A673 (cell line): ENCODE results near the gene SPON2. TPM values are rescaled to one million over a fixed set of nuclear protein-coding genes. Genes with fewer than 3 reads are reported as not detected.

Experiments used
- BruUV-seq: library from RNA; stranded (reverse); fragments of 400-500 nt; replicated peaks from 2 replicates; lab custom pipeline; 2021; lab: Mats Ljungman, UMichigan
- CTCF ChIA-PET: fragments of 300-600 bp; sonication (Branson Sonifier 250); formaldehyde crosslinking; loops from one replicate; lab custom pipeline; 2022; ENCODE audit warnings: antibody characterized with exemption; lab: Charles Lee
- POLR2A ChIA-PET: fragments of 300-600 bp; sonication (Branson Sonifier 250); formaldehyde crosslinking; loops from one replicate; lab custom pipeline; 2022; ENCODE audit warnings: antibody characterized with exemption; ENCODE audit not compliant: low non-redundant PET; lab: Charles Lee
- DNase-seq: peaks from one replicate; pipeline ENCODE4 v3.0.0-alpha.2; 2015; ENCODE audit warnings: low spot score
- H3K27ac ChIP-seq: fragments of 200-600 bp; sonication (generic); 2 replicates; pipeline ENCODE4 v1.5.1; 2016; ENCODE audit warnings: mixed run types, low read depth, mild to moderate bottlenecking, mixed read lengths, antibody characterized with exemption, low read length; ENCODE audit not compliant: poor library complexity, severe bottlenecking
- H3K27me3 ChIP-seq: fragments of 200-600 bp; sonication (generic); replicated peaks from 2 replicates; pipeline ENCODE4 v1.6.1; 2017; ENCODE audit warnings: mixed run types, low read depth, mild to moderate bottlenecking, mixed read lengths, antibody characterized with exemption, low read length; ENCODE audit not compliant: insufficient read depth, poor library complexity
- H3K36me3 ChIP-seq: fragments of 200-600 bp; sonication (generic); 2 replicates; pipeline ENCODE4 v1.6.1; 2016; ENCODE audit warnings: mixed run types, mild to moderate bottlenecking, mixed read lengths, antibody characterized with exemption, low read length; ENCODE audit not compliant: insufficient read depth, poor library complexity, severe bottlenecking
- H3K4me1 ChIP-seq: fragments of 200-600 bp; sonication (generic); 2 replicates; pipeline ENCODE4 v1.6.1; 2017; ENCODE audit warnings: mixed run types, mild to moderate bottlenecking, mixed read lengths, antibody characterized with exemption, low read length; ENCODE audit not compliant: insufficient read depth, poor library complexity, severe bottlenecking
- H3K4me3 ChIP-seq: fragments of 200-600 bp; sonication (generic); 2 replicates; pipeline ENCODE4 v1.5.1; 2016; ENCODE audit warnings: low read depth, mixed run types, mild to moderate bottlenecking, mixed read lengths, low read length; ENCODE audit not compliant: poor library complexity, severe bottlenecking
- H3K9me3 ChIP-seq: fragments of 200-600 bp; sonication (generic); 2 replicates; pipeline ENCODE4 v1.6.1; 2016; ENCODE audit warnings: mixed run types, low read depth, mild to moderate bottlenecking, mixed read lengths, antibody characterized with exemption, low read length; ENCODE audit not compliant: poor library complexity, severe bottlenecking
- EZH2 ChIP-seq: fragments of 200-600 bp; sonication (generic); IDR thresholded peaks from 2 replicates; pipeline ENCODE4 v1.6.1; 2017; ENCODE audit warnings: borderline replicate concordance, low read depth, mild to moderate bottlenecking, mixed read lengths, antibody characterized with exemption, low read length; ENCODE audit not compliant: poor library complexity, severe bottlenecking
- intact Hi-C: fragments of 100-400 bp; cut with micrococcal nuclease; formaldehyde crosslinking; loops from one replicate; pipeline ENCODE4 v1.10.0; 2022; ENCODE audit not compliant: unreplicated experiment
- total RNA-seq: library from RNA; stranded (reverse); gene quantifications from 2 replicates; pipeline ENCODE4 v1.2.3, GENCODE V29; 2021
- TF ChIP-seq, protein P1 (sequence below): fragments of 300-800, 200-600 bp; sonication (generic); conservative IDR thresholded peaks from 2 replicates; pipeline ENCODE4 v1.5.1; 2017; ENCODE audit warnings: low read depth, mild to moderate bottlenecking, antibody characterized with exemption, low read length, moderate library complexity, mixed read lengths

SPON2 gene
- total RNA-seq, 1 experiment from 2014 or later = 2.3 TPM

DNA sequence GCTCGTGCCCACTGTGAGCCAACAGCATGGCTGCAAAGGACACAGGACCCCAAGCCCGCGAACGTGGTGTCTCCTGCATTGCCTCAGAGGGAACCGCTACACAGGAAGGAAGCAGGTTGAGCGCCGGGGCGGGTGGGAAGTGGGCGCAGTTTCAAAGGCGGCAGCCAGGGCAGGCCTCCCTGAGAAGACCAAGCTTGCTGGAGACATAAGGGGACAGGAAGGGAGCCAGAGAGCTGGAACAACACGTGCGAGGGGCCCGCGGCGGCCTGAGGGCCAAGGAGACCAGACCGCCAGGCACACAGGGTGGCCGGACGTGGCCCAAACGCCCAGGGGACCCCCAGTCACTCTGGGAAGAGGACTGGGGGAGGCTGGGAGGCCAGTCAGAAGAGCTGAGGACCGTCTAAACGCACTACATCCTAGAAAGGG lies 44.5 kb upstream of the SPON2 start:
- CTCF ChIA-PET = no interaction called here

DNA sequence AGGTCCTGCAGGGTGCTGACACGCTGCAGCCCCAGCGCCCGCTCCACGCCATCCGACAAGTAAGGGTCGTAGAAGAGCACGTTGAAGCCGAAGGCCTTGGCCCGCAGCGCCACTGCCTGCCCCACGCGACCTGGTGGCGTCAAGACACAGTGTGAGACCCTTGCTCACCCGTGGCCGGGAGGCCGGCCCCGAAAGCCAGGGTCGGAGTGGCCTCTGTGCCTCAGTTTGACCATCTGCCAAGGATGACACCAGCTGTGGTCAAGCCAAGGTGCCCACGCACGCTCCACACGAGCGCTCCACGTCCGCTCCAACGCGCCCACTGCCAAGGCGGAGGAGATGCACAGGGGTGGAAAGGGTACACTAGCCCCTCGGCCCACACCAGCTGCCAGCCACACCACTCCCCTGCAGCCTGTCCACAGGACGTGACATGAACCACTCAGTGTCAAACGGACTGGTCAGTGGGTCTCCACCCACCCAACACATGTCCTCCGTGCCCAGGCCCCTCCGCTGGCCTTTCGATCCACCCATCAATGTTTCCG lies 43.8 kb upstream of the SPON2 start:
- no peak for TF ChIP-seq EZH2
- TF ChIP-seq, protein P1, sequence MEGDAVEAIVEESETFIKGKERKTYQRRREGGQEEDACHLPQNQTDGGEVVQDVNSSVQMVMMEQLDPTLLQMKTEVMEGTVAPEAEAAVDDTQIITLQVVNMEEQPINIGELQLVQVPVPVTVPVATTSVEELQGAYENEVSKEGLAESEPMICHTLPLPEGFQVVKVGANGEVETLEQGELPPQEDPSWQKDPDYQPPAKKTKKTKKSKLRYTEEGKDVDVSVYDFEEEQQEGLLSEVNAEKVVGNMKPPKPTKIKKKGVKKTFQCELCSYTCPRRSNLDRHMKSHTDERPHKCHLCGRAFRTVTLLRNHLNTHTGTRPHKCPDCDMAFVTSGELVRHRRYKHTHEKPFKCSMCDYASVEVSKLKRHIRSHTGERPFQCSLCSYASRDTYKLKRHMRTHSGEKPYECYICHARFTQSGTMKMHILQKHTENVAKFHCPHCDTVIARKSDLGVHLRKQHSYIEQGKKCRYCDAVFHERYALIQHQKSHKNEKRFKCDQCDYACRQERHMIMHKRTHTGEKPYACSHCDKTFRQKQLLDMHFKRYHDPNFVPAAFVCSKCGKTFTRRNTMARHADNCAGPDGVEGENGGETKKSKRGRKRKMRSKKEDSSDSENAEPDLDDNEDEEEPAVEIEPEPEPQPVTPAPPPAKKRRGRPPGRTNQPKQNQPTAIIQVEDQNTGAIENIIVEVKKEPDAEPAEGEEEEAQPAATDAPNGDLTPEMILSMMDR = no peak
- no peaks in the 10 kb centered on the region for H3K9me3 ChIP-seq
- H3K27me3 ChIP-seq = no peaks in the 10 kb centered on the region
- H3K4me1 ChIP-seq = no peaks in the 10 kb centered on the region
- intact Hi-C loops = no loop called here
- H3K4me3 ChIP-seq = no peak overlapping the region
- ChIA-PET POLR2A (no interaction called here), CTCF (no interaction called here)
- DNase-seq = no peak
- H3K36me3 ChIP-seq = peaks cover 70% of the 10 kb centered on the region
- BruUV-seq = no TSS peak
- no peak overlapping the region for H3K27ac ChIP-seq

More for the DNA sequence above, 44.5 kb upstream of the SPON2 start:
- POLR2A ChIA-PET = no interaction called here
- no peak overlapping the region for H3K27ac ChIP-seq
- TF ChIP-seq, protein P1 = no peak
- no peak for TF ChIP-seq EZH2
- no peaks in the 10 kb centered on the region for H3K4me1 ChIP-seq
- no TSS peak for BruUV-seq
- DNase-seq = no peak
- peaks cover 70% of the 10 kb centered on the region for H3K36me3 ChIP-seq
- H3K9me3 ChIP-seq = no peaks in the 10 kb centered on the region
- intact Hi-C loops = no loop called here
- H3K27me3 ChIP-seq = no peaks in the 10 kb centered on the region
- H3K4me3 ChIP-seq = no peak overlapping the region

DNA sequence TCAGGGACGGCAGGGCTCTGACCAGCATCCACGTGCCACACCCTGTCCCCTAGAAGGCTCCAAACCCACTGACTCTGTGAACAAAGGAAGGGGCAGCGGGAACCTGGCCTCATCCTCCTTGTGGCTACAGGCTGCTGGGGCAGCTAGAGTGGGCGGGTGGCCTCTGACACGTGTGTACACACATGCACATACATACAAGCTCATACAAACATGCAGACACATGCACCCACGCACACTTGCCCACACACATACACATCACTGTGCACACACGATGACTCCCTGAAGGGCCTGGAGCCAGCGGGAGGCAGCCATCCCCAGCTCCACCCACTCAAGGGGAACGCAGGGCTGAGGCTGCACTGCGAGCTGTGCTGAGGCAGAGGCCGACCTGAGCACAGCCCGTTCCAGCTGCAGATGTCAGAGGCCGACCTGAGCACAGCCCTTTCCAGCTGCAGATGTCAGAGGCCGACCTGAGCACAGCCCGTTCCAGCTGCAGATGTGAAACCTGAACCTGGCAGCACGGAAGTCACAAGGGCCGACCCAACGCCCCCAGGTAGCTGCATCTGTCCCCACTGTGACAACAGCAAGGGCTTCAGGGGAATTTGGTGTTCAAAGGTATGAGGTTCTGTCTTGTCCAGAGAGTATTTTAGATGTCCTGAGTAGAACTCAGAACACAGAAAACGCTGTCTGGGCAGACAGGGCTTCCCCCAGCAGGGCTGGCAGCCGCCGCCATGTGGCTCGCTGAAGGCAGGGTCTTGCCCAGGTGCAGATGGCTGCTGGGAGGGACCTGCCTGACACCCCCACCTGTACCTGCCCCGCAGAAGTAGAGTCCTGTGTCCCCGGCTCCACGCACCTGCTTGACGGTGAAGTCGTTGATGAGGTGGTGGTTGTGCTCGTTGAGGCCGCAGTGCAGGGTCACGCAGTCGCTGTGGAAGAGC lies 43.0 kb upstream of the SPON2 start:
- Histone ChIP-seq H3K9me3 (no peaks in the 10 kb centered on the region), H3K27ac (no peak overlapping the region), H3K27me3 (no peaks in the 10 kb centered on the region), H3K36me3 (peaks cover 70% of the 10 kb centered on the region), H3K4me1 (no peaks in the 10 kb centered on the region), H3K4me3 (no peak overlapping the region)
- no peak for DNase-seq
- no peak for TF ChIP-seq EZH2
- TF ChIP-seq, protein P1 = no peak
- ChIA-PET POLR2A (no interaction called here), CTCF (no interaction called here)
- intact Hi-C loops = no loop called here
- BruUV-seq = no TSS peak
